Stimulated activated memory B cell treated with anti-CD40 and anti-IgM and Interleukin-4, amounts not matched to agents 10 μg/mL and 1 μg/mL and 100 μg/mL, for 72 hours (primary cell): ENCODE data around the gene SPACA7.
"Not testable (repeated sequence)": the region's sequence is repeated elsewhere in the genome, so short reads cannot be mapped to it uniquely, and the experiment has no call there.

Experiments used
- ATAC-seq: fragments of 150-1000 bp; cut with Tn5 transposase; 2 replicates; pipeline ENCODE4 v1.10.0; 2021
- H3K27ac Mint-ChIP-seq: one replicate; pipeline ENCODE4 v1.8.0; 2022; ENCODE audit warnings: mild to moderate bottlenecking, mixed read lengths
- H3K27me3 Mint-ChIP-seq: one replicate; pipeline ENCODE4 v1.8.0; 2022; ENCODE audit warnings: mixed read lengths
- H3K36me3 Mint-ChIP-seq: one replicate; pipeline ENCODE4 v1.8.0; 2022; ENCODE audit warnings: mixed read lengths
- H3K4me1 Mint-ChIP-seq: one replicate; pipeline ENCODE4 v1.8.0; 2022; ENCODE audit warnings: mixed read lengths
- H3K4me3 Mint-ChIP-seq: one replicate; pipeline ENCODE4 v1.8.0; 2022; ENCODE audit warnings: mild to moderate bottlenecking, moderate library complexity, mixed read lengths
- H3K9me3 Mint-ChIP-seq: one replicate; pipeline ENCODE4 v1.8.0; 2022; ENCODE audit warnings: mixed read lengths

Gene SPACA7

GRCh38 chr13:112366907-112367646, 9.1 kb upstream of the SPACA7 start:
- ATAC-seq: no peak
- no peak overlapping the region for H3K4me3 Mint-ChIP-seq
- no peaks in the 10 kb centered on the region for H3K27me3 Mint-ChIP-seq
- H3K27ac Mint-ChIP-seq: no peak overlapping the region
- H3K36me3 Mint-ChIP-seq: no peaks in the 10 kb centered on the region
- H3K4me1 Mint-ChIP-seq: no peaks in the 10 kb centered on the region
- H3K9me3 Mint-ChIP-seq: peaks cover 12% of the 10 kb centered on the region

GRCh38 chr13:112368883-112369282, 7.3 kb upstream of the SPACA7 start:
- Mint-ChIP-seq H3K27me3 (no peaks in the 10 kb centered on the region), H3K36me3 (no peaks in the 10 kb centered on the region), H3K27ac (no peak overlapping the region), H3K4me3 (no peak overlapping the region), H3K4me1 (no peaks in the 10 kb centered on the region), H3K9me3 (peaks cover 9% of the 10 kb centered on the region)
- no peak for ATAC-seq

- H3K9me3 Mint-ChIP-seq: peaks cover 10% of the 10 kb centered on the region
- no peak overlapping the region for H3K27ac Mint-ChIP-seq
- H3K4me3 Mint-ChIP-seq: no peak overlapping the region
- ATAC-seq: no peak
- no peaks in the 10 kb centered on the region for H3K27me3 Mint-ChIP-seq
- no peaks in the 10 kb centered on the region for H3K36me3 Mint-ChIP-seq
- H3K4me1 Mint-ChIP-seq: no peaks in the 10 kb centered on the region
These were observed 5.8 kb upstream of the SPACA7 start for GRCh38 chr13:112370311-112370710.

- Mint-ChIP-seq H3K27me3 (no peaks in the 10 kb centered on the region), H3K27ac (no peak overlapping the region), H3K4me1 (no peaks in the 10 kb centered on the region), H3K36me3 (no peaks in the 10 kb centered on the region), H3K4me3 (no peak overlapping the region), H3K9me3 (peaks cover 12% of the 10 kb centered on the region)
- no peak for ATAC-seq
These were observed 1.9 kb upstream of the SPACA7 start for GRCh38 chr13:112374271-112374670.

GRCh38 chr13:112391746-112392145, 15.6 kb downstream of the SPACA7 start:
- Mint-ChIP-seq H3K4me1 (no peaks in the 10 kb centered on the region), H3K27me3 (no peaks in the 10 kb centered on the region), H3K4me3 (no peak overlapping the region), H3K27ac (no peak overlapping the region), H3K9me3 (no peaks in the 10 kb centered on the region), H3K36me3 (no peaks in the 10 kb centered on the region)
- ATAC-seq: no peak

- Mint-ChIP-seq H3K4me1 (no peaks in the 10 kb centered on the region), H3K36me3 (no peaks in the 10 kb centered on the region), H3K27me3 (no peaks in the 10 kb centered on the region), H3K9me3 (no peaks in the 10 kb centered on the region), H3K4me3 (no peak overlapping the region), H3K27ac (no peak overlapping the region)
- ATAC-seq: no peak
These were observed 16.6 kb downstream of the SPACA7 start for GRCh38 chr13:112392719-112393118.

GRCh38 chr13:112395022-112395421, 18.9 kb downstream of the SPACA7 start:
- H3K36me3 Mint-ChIP-seq, H3K27me3 Mint-ChIP-seq, H3K9me3 Mint-ChIP-seq, H3K27ac Mint-ChIP-seq, H3K4me1 Mint-ChIP-seq, ATAC-seq, H3K4me3 Mint-ChIP-seq: not testable (repeated sequence)

- H3K36me3 Mint-ChIP-seq, H3K4me1 Mint-ChIP-seq, H3K27me3 Mint-ChIP-seq, H3K4me3 Mint-ChIP-seq, H3K9me3 Mint-ChIP-seq, ATAC-seq, H3K27ac Mint-ChIP-seq: not testable (repeated sequence)
These were observed 19.8 kb downstream of the SPACA7 start for GRCh38 chr13:112395941-112396340.

DNA sequence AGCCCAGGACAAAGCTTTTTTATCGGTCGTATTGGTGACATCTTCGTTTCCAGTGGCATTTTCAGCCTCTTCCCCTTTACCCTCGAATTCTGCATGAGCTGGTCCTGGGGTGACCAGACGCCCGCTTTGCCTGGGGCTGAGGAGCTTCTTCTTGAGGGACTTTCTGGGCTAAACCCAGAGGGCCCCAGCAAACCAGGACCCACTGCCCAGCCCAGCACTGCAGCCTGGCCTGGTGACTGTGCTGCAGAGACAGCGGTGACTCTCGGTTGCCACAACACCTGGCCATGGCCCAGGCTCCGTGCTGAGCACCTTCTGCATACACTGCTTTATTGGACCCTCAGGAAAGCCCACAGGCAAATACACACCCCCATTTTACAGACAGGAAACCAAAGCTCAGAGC, 21.0 kb downstream of the SPACA7 start:
- Mint-ChIP-seq H3K9me3 (peaks cover 4% of the 10 kb centered on the region), H3K27me3 (no peaks in the 10 kb centered on the region), H3K36me3 (no peaks in the 10 kb centered on the region), H3K27ac (no peak overlapping the region), H3K4me3 (no peak overlapping the region), H3K4me1 (no peaks in the 10 kb centered on the region)
- no peak for ATAC-seq

- ATAC-seq, H3K36me3 Mint-ChIP-seq, H3K27ac Mint-ChIP-seq, H3K4me1 Mint-ChIP-seq, H3K27me3 Mint-ChIP-seq, H3K9me3 Mint-ChIP-seq, H3K4me3 Mint-ChIP-seq: not testable (repeated sequence)
These were observed 22.2 kb downstream of the SPACA7 start for GRCh38 chr13:112398347-112398746.

DNA sequence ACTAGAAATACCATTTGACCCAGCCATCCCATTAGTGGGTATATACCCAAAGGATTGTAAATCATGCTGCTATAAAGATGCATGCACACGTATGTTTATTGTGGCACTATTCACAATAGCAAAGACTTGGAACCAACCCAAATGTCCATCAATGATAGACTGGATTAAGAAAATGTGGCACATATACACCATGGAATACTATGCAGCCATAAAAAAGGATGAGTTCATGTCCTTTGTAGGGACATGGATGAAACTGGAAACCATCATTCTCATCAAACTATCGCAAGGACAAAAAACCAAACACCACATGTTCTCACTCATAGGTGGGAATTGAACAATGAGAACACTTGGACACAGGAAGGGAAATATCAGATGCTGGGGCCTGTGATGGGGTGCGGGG, 33.7 kb downstream of the SPACA7 start:
- not testable (repeated sequence) for H3K36me3 Mint-ChIP-seq, H3K4me3 Mint-ChIP-seq, ATAC-seq, H3K27me3 Mint-ChIP-seq, H3K4me1 Mint-ChIP-seq, H3K27ac Mint-ChIP-seq
- peaks cover 11% of the 10 kb centered on the region for H3K9me3 Mint-ChIP-seq

DNA sequence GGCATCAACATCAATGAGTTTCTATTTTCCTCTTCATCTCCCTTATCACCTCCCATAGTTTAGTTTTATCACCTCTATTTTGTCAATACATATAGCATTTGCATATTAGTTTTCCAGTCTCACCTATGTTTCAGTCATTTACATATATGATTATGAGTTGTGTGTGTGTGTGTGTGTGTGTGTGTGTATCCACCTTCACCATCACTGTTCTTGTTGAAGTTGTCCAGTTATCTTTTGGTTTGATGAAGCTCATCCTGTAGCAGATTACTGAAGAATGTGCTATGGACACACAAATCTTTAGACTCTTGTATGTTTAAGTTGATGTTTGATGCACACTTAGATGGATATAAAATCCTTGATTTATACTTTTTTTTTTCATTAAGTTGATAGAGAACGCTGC, 40.5 kb downstream of the SPACA7 start:
- Mint-ChIP-seq H3K27ac (no peak overlapping the region), H3K4me1 (no peaks in the 10 kb centered on the region), H3K9me3 (peaks cover 35% of the 10 kb centered on the region), H3K27me3 (no peaks in the 10 kb centered on the region), H3K4me3 (no peak overlapping the region), H3K36me3 (peaks cover 6% of the 10 kb centered on the region)
- ATAC-seq: no peak

DNA sequence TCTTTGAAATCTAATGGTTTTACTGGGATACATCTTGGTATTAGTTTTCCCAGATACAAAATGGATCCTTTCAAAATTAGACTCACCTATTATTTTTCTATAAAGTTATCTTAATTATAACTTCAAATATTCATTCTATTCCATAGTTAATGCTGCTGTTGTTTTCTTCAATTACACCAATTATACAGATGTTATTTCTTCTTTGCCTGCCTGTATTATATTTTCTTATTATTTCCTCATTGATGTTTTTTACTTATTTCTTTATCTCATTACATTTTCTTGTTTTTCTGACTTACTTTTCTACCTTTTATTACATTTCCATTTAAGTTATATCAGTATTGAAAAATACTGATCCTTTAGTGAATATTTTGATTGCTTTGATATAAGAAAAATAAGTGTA, 40.9 kb downstream of the SPACA7 start:
- H3K9me3 Mint-ChIP-seq: peaks cover 36% of the 10 kb centered on the region
- H3K27ac Mint-ChIP-seq: no peak overlapping the region
- H3K27me3 Mint-ChIP-seq: no peaks in the 10 kb centered on the region
- peaks cover 6% of the 10 kb centered on the region for H3K36me3 Mint-ChIP-seq
- no peak for ATAC-seq
- no peak overlapping the region for H3K4me3 Mint-ChIP-seq
- H3K4me1 Mint-ChIP-seq: no peaks in the 10 kb centered on the region

DNA sequence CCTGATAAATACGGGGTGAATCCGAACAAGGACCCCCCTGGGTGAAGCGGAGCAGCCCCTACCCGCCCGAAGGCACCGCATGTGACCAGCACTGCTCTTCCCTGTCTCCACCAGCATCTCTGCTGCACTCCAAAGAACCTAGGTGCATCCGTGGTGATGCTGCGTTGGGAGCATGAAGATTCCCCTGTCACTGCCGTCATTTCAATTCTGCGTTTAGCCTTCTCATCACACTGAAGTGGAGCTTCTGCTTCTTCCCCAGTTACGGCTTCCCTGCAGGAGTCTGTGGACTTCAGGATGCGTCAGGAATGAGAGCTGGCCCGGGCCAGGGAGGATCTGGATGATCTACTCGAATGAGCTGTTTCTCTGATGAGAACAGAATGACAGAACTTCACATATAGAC, 47.9 kb downstream of the SPACA7 start:
- H3K9me3 Mint-ChIP-seq: peaks cover 24% of the 10 kb centered on the region
- no peak overlapping the region for H3K4me3 Mint-ChIP-seq
- no peak for ATAC-seq
- H3K4me1 Mint-ChIP-seq: no peaks in the 10 kb centered on the region
- no peaks in the 10 kb centered on the region for H3K27me3 Mint-ChIP-seq
- H3K27ac Mint-ChIP-seq: no peak overlapping the region
- no peaks in the 10 kb centered on the region for H3K36me3 Mint-ChIP-seq

DNA sequence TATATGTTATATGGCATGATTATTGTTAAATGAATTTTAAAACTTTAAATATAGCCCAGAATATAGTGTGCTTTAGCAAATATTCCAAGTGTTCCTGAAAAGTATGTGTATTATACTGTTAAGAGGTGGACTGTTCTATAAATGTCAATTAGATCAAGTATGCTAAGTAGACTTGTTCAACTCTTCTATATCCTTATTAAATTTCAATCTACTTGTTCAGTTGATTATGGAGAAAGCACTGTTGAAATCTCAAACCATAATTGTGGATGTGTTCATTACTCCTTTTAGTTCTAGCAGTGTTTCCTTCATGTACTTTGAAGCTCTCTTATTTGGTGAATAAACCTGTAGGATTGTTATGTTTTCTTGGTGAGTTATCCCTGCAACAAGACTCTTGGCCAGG, 52.5 kb downstream of the SPACA7 start:
- peaks cover 7% of the 10 kb centered on the region for H3K9me3 Mint-ChIP-seq
- no peak for ATAC-seq
- H3K27me3 Mint-ChIP-seq: no peaks in the 10 kb centered on the region
- no peak overlapping the region for H3K27ac Mint-ChIP-seq
- no peaks in the 10 kb centered on the region for H3K4me1 Mint-ChIP-seq
- no peaks in the 10 kb centered on the region for H3K36me3 Mint-ChIP-seq
- H3K4me3 Mint-ChIP-seq: no peak overlapping the region

DNA sequence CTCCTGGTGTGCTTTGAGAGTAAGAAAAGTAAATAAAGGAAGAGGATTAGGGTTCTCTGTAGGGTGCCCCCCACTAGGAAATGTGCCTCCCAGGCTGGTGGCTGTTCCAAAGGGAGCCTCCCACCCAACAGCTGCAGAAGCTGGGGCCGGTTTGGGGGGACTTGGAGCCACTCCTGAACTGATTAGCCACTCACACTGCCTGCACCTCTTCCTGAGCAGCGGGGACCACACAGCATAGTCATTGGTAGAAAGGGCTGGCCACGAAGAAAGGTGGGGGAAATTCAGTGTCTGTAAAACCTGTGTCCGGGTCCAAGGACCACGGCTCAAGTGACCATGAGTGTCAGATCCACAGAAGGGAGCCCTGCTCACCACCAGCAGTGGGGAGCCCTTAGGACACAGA, 55.6 kb downstream of the SPACA7 start:
- Mint-ChIP-seq H3K4me3 (no peak overlapping the region), H3K27ac (no peak overlapping the region), H3K36me3 (no peaks in the 10 kb centered on the region), H3K9me3 (peaks cover 7% of the 10 kb centered on the region), H3K4me1 (no peaks in the 10 kb centered on the region), H3K27me3 (no peaks in the 10 kb centered on the region)
- no peak for ATAC-seq

DNA sequence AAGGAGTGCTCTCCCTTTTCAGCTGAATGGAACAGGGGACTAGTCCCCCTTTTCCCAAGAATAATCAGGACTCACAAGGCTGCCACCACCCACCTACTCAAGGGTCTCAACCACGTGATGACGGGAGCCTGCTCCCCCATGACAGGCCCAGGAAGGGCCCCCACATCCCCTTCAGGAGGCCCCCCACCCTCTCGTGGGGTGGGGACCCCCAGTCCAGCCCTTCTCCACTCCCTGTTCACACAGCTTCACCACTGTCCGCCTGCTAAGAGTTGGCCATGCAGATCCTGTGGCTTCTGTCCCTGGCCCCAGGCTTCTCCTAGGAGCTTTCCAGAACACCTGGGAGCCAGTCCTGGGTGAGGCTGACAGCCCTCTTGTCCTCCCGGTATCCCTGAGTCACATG, 56.6 kb downstream of the SPACA7 start:
- H3K4me1 Mint-ChIP-seq, H3K27me3 Mint-ChIP-seq, H3K27ac Mint-ChIP-seq, H3K9me3 Mint-ChIP-seq, ATAC-seq, H3K36me3 Mint-ChIP-seq, H3K4me3 Mint-ChIP-seq: not testable (repeated sequence)
